Measurements from ENCODE around the gene GYPB.
"Not testable (repeated sequence)": the region's sequence is repeated elsewhere in the genome, so short reads cannot be mapped to it uniquely, and the experiment has no call there.

DNA sequence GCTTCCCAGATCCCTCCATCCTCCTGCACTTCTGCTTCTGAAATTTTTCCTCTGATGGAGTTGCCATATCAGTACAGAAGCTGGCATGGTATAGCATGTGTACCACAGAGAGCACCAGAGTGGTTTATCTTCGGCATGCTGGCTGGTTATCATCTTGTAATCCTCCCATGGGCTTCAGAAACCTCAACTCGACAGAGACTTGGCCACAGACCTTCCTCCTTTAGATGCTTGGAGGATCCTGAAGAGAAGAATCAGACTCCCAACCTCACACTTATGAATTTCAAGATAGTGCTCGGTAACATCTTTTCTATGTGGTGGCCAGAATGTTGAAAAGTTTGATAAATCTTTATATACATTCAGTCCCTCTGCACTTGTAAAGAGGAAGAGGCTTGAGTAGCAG, 63.9 kb downstream of the GYPB start:
- not testable (repeated sequence) for TF ChIP-seq ZNF263 (CRISPR knock-in tag; IDR thresholded peaks at IDR 0.05; ENCODE audit: low read depth); NFYB (CRISPR knock-in tag; conservative IDR thresholded peaks at IDR 0.05; ENCODE audit: low read depth); TEAD4 (CRISPR knock-in tag; IDR thresholded peaks at IDR 0.05); ZNF138 (CRISPR knock-in tag; conservative IDR thresholded peaks at IDR 0.05)
- TF ChIP-seq, protein P1, sequence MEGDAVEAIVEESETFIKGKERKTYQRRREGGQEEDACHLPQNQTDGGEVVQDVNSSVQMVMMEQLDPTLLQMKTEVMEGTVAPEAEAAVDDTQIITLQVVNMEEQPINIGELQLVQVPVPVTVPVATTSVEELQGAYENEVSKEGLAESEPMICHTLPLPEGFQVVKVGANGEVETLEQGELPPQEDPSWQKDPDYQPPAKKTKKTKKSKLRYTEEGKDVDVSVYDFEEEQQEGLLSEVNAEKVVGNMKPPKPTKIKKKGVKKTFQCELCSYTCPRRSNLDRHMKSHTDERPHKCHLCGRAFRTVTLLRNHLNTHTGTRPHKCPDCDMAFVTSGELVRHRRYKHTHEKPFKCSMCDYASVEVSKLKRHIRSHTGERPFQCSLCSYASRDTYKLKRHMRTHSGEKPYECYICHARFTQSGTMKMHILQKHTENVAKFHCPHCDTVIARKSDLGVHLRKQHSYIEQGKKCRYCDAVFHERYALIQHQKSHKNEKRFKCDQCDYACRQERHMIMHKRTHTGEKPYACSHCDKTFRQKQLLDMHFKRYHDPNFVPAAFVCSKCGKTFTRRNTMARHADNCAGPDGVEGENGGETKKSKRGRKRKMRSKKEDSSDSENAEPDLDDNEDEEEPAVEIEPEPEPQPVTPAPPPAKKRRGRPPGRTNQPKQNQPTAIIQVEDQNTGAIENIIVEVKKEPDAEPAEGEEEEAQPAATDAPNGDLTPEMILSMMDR (IDR thresholded peaks at IDR 0.05) = not testable (repeated sequence)

Data from WTC11 (cell line).